Activated CD4-positive, alpha-beta T cell treated with anti-CD3 and anti-CD28 coated beads, Interleukin-2, amount 10 ng/mL, durations not matched to agents 7 days and 5 days (primary cell): ENCODE results near the gene TPT1. TPM values are rescaled to one million over a fixed set of nuclear protein-coding genes. Genes with fewer than 3 reads are reported as not detected.
"Not testable (repeated sequence)": the region's sequence is repeated elsewhere in the genome, so short reads cannot be mapped to it uniquely, and the experiment has no call there.

Source experiments
- CTCF ChIA-PET: fragments of 350-600 bp; sonication (Branson Sonifier 250); formaldehyde crosslinking; loops from one replicate; lab custom pipeline; 2021; ENCODE audit warnings: antibody characterized with exemption; lab: Charles Lee
- POLR2A ChIA-PET: fragments of 350-600 bp; sonication (Branson Sonifier 250); formaldehyde crosslinking; loops from one replicate; lab custom pipeline; 2021; ENCODE audit warnings: antibody characterized with exemption; lab: Charles Lee
- DNase-seq: peaks from one replicate; pipeline ENCODE4 v3.0.0-alpha.2; 2020
- H3K27ac Mint-ChIP-seq: one replicate; pipeline ENCODE4 v1.8.0; 2021; ENCODE audit warnings: mild to moderate bottlenecking, moderate library complexity, mixed read lengths
- H3K27me3 Mint-ChIP-seq: one replicate; pipeline ENCODE4 v1.8.0; 2021; ENCODE audit warnings: mixed read lengths
- H3K36me3 Mint-ChIP-seq: one replicate; pipeline ENCODE4 v1.8.0; 2021; ENCODE audit warnings: low read depth, mixed read lengths
- H3K4me1 Mint-ChIP-seq: one replicate; pipeline ENCODE4 v1.8.0; 2021; ENCODE audit warnings: mixed read lengths
- H3K4me3 Mint-ChIP-seq: one replicate; pipeline ENCODE4 v1.8.0; 2021; ENCODE audit warnings: mild to moderate bottlenecking, moderate library complexity, mixed read lengths
- H3K9me3 Mint-ChIP-seq: one replicate; pipeline ENCODE4 v1.8.0; 2021; ENCODE audit warnings: mixed read lengths
- total RNA-seq, 2 experiments: library from RNA; stranded (reverse); gene quantifications; one replicate each; pipeline ENCODE4 v1.2.3, GENCODE V29; 2021

TPT1 gene
- total RNA-seq, 2 experiments from 2014 or later, result 4,825 to 5,097 TPM

DNA sequence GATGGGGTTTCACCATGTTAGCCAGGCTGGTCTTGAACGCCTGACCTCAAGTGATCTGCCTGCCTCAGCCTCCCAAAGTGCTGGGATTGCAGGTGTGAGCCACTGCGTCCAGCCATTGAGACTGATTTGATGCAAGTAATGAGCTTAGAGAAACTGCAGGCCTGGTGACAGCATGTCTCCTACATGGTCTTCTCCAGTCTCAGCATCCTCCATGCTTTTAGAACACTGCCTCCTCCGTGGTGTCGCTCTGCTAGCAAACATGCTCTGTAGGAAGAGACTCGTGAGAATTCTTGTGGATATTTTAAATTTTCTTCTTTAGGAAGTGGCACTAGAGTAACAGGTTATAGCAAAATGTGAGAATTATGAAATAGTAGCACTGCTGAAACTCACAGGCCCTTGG lies 37.1 kb downstream of the TPT1 start:
- ChIA-PET CTCF (interaction anchor here (0.6 to 1.5 kb wide), 4 partner anchors 34 to 270 kb away, joined by 3 to 4 read pairs (median 4); no protein-coding TSS in a partner anchor), POLR2A (no interaction called here)
- Mint-ChIP-seq H3K27ac (no peak overlapping the region), H3K36me3 (no peaks in the 10 kb centered on the region), H3K9me3 (no peaks in the 10 kb centered on the region), H3K4me1 (peaks cover 2% of the 10 kb centered on the region), H3K27me3 (peaks cover 12% of the 10 kb centered on the region), H3K4me3 (no peak overlapping the region)
- no peak for DNase-seq

DNA sequence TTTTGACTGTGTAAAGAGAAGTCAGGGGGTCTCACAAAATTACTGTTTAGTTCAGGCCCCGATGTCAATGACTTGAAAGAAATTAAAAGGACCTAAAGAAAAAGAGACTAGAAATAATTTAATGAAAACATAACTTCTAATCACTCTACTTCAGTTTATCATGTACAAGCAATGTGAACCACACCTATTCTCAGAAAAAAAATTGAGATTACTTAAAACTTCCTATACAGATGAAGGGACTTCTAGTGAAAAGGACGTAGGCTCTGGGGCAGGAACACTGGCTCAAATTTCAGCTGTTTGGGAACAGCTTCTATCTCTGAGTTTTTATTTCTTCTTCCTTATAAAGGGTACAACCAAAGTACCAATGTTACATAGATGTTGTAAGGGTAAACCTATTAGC lies 38.0 kb downstream of the TPT1 start:
- ChIA-PET POLR2A (no interaction called here), CTCF (interaction anchor here (0.9 to 1.2 kb wide), 2 partner anchors 17 to 270 kb away, joined by 3 to 4 read pairs; no protein-coding TSS in a partner anchor)
- Mint-ChIP-seq H3K27me3 (peaks cover 10% of the 10 kb centered on the region), H3K9me3 (no peaks in the 10 kb centered on the region), H3K36me3 (no peaks in the 10 kb centered on the region), H3K27ac (no peak overlapping the region), H3K4me3 (no peak overlapping the region), H3K4me1 (peaks cover 11% of the 10 kb centered on the region)
- DNase-seq, result no peak

- Mint-ChIP-seq H3K27ac (no peak overlapping the region), H3K9me3 (no peaks in the 10 kb centered on the region), H3K4me3 (no peak overlapping the region), H3K4me1 (peaks cover 16% of the 10 kb centered on the region), H3K27me3 (peaks cover 7% of the 10 kb centered on the region), H3K36me3 (peaks cover 3% of the 10 kb centered on the region)
- CTCF ChIA-PET, result interaction anchor here (0.9 kb wide), 1 partner anchor 16 kb away, joined by 4 read pairs; no protein-coding TSS in a partner anchor
- no peak for DNase-seq
- POLR2A ChIA-PET, result no interaction called here
These were observed 38.5 kb downstream of the TPT1 start for GRCh38 chr13:45302507-45302906.

DNA sequence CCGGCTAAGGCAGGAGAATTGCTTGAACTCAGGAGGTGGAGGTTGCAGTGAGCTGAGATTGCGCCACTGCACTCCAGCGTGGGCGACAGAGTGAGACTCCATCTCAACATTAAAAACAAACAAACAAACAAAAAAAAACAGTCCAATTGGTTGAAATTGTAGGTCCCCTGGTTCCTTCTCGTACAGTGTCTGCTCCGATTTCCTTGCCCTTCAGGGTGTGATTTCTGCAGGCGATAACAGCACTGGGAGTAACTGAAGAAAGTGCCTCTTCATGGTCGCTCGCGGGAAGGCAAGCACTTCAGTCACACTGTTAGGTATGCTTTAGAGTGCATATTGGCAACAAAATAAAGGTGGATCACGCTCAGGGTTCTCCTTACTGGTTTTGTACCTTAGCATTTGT lies 39.7 kb downstream of the TPT1 start:
- no peaks in the 10 kb centered on the region for H3K9me3 Mint-ChIP-seq
- peaks cover 27% of the 10 kb centered on the region for H3K4me1 Mint-ChIP-seq
- H3K27ac Mint-ChIP-seq, result no peak overlapping the region
- CTCF ChIA-PET, result no interaction called here
- H3K4me3 Mint-ChIP-seq, result no peak overlapping the region
- DNase-seq, result no peak
- POLR2A ChIA-PET, result no interaction called here
- peaks cover 8% of the 10 kb centered on the region for H3K36me3 Mint-ChIP-seq
- H3K27me3 Mint-ChIP-seq, result peaks cover 2% of the 10 kb centered on the region

GRCh38 chr13:45300190-45300985 lies 40.6 kb downstream of the TPT1 start:
- H3K27me3 Mint-ChIP-seq, result peaks cover 2% of the 10 kb centered on the region
- POLR2A ChIA-PET, result no interaction called here
- H3K9me3 Mint-ChIP-seq, result no peaks in the 10 kb centered on the region
- no peak for DNase-seq
- no peak overlapping the region for H3K4me3 Mint-ChIP-seq
- H3K4me1 Mint-ChIP-seq, result peaks cover 34% of the 10 kb centered on the region
- peaks cover 10% of the 10 kb centered on the region for H3K36me3 Mint-ChIP-seq
- H3K27ac Mint-ChIP-seq, result peak overlapping the region; percentile 16
- CTCF ChIA-PET, result interaction anchor here (0.6 to 1.3 kb wide), 2 partner anchors 22 to 1398 kb away, joined by 3 to 4 read pairs; no protein-coding TSS in a partner anchor

DNA sequence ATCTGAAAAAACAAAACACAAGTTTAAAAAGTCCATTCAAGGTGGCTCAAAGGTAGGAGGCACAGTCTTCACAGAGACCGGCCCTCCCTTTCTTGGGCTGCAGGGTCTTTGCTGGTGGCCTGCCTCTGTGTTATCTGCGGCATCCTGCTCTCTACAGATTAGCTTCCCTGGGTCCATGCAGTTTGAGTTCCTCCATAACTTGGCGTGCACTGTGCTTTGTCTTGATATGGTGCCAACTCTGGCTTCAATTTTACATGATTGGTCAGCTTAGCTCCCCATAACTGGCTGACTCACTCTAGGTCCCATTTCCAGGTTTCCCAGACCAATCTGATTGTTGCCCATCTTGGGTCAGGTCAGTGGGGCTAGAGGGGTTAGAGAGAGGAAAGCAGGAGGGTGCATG lies 41.8 kb downstream of the TPT1 start:
- Mint-ChIP-seq H3K27me3 (peaks cover 2% of the 10 kb centered on the region), H3K4me1 (peaks cover 34% of the 10 kb centered on the region), H3K27ac (peak overlapping the region; percentile 68), H3K9me3 (no peaks in the 10 kb centered on the region), H3K4me3 (no peak overlapping the region), H3K36me3 (peaks cover 10% of the 10 kb centered on the region)
- POLR2A ChIA-PET, result no interaction called here
- no peak for DNase-seq
- CTCF ChIA-PET, result interaction anchor here (0.6 to 2.7 kb wide), 4 partner anchors 9 to 252 kb away, joined by 4 to 13 read pairs (median 4); no protein-coding TSS in a partner anchor

- H3K9me3 Mint-ChIP-seq, POLR2A ChIA-PET, H3K27me3 Mint-ChIP-seq, DNase-seq, H3K4me3 Mint-ChIP-seq, H3K36me3 Mint-ChIP-seq: not testable (repeated sequence)
- peaks cover 34% of the 10 kb centered on the region for H3K4me1 Mint-ChIP-seq
- peak overlapping the region; percentile 85 for H3K27ac Mint-ChIP-seq
- CTCF ChIA-PET, result interaction anchor here (0.9 to 2.7 kb wide), 3 partner anchors 10 to 252 kb away, joined by 3 to 13 read pairs (median 4); no protein-coding TSS in a partner anchor
These were observed 42.4 kb downstream of the TPT1 start for GRCh38 chr13:45298550-45298949.

DNA sequence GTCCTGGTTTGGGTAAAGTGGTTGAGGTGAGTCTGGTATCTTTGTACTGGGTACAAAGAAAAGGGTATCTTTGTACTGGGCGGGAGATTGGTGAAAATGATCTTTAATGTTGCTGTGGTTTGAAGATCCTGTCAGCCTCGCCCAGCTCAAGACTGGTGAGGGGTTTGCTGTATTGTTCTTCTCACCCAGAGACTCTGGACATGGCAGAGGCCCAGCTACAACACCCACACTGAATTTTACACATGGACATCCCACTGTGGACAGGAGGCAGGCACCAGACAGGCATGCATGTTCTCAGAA lies 42.8 kb downstream of the TPT1 start:
- POLR2A ChIA-PET, result no interaction called here
- H3K27ac Mint-ChIP-seq, result peak overlapping the region; percentile 85
- CTCF ChIA-PET, result interaction anchor here (0.9 to 2.7 kb wide), 3 partner anchors 10 to 17 kb away, joined by 3 to 13 read pairs (median 3); no protein-coding TSS in a partner anchor
- peaks cover 10% of the 10 kb centered on the region for H3K36me3 Mint-ChIP-seq
- no peaks in the 10 kb centered on the region for H3K9me3 Mint-ChIP-seq
- H3K4me3 Mint-ChIP-seq, result no peak overlapping the region
- H3K4me1 Mint-ChIP-seq, result peaks cover 34% of the 10 kb centered on the region
- DNase-seq, result no peak
- peaks cover 2% of the 10 kb centered on the region for H3K27me3 Mint-ChIP-seq

DNA sequence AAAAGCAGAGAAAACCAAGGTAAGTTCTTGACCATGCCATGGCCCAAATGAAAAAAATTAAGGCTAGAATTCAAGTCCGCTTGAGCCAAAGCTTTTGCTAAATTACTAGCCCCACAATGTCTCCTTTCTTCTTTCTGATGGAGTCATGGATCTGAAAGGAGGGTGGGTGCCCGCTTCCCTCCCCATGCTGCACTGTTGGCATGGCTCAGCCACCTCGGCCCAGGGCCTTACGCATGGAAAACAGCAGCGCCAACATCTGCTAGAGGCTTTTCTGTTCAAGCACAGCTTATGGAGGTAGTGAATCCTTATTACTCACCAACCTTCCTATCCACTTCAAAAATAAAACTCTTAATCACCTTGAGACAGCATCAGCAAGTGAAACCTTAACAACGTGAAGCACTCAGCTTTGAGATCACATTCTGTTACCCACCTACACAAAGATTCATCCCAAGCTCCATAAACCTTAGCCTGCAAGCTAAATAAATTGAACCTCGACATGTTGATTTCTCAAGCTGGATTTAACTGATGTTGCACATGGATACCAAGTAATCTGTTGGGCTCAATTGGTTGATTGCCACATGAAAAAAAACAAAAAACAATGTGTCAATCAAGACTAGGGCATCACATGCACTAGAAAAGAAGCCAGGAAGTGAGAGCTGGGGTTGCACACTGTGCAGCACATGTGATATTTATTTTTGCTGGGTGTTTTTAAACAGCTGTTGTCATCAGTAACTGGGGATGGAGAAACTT lies 43.4 kb downstream of the TPT1 start:
- Mint-ChIP-seq H3K36me3 (peaks cover 10% of the 10 kb centered on the region), H3K9me3 (no peaks in the 10 kb centered on the region), H3K27ac (peak overlapping the region; percentile 85), H3K4me1 (peaks cover 34% of the 10 kb centered on the region), H3K27me3 (peaks cover under 1% of the 10 kb centered on the region), H3K4me3 (peak overlapping the region; percentile 12)
- ChIA-PET POLR2A (no interaction called here), CTCF (interaction anchor here (0.9 to 2.7 kb wide), 3 partner anchors 11 to 16 kb away, joined by 3 to 13 read pairs (median 3); no protein-coding TSS in a partner anchor)
- DNase-seq, result peak; percentile 56

GRCh38 chr13:45296259-45296658 lies 44.7 kb downstream of the TPT1 start:
- POLR2A ChIA-PET, result no interaction called here
- H3K27ac Mint-ChIP-seq, result peak overlapping the region; percentile 72

DNA sequence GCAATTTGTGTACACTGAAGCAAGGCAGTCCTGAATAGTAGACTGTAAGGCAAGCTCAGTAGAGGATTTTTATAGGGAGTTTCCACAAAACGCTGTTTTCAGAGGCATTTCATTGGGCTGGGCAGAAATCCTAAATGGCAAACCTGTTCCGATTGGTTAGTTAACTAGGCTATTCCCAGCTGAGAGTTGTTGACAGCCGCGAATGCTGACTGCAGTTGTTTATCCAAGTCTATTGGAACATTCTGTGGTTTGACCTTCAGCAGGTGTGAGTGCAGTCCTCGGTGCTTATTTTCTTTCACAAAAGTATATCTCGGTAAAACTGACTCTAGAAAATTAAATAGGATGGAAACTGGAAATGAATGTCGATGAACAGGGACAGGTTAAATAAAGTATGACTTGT lies 45.4 kb downstream of the TPT1 start:
- Mint-ChIP-seq H3K4me1 (peaks cover 34% of the 10 kb centered on the region), H3K27ac (peak overlapping the region; percentile 72), H3K9me3 (no peaks in the 10 kb centered on the region), H3K36me3 (peaks cover 10% of the 10 kb centered on the region), H3K27me3 (no peaks in the 10 kb centered on the region), H3K4me3 (no peak overlapping the region)
- POLR2A ChIA-PET, result no interaction called here
- no peak for DNase-seq
- CTCF ChIA-PET, result interaction anchor here (1.0 kb wide), 1 partner anchor 14 kb away, joined by 5 read pairs; no protein-coding TSS in a partner anchor

More at GRCh38 chr13:45296259-45296658, 44.7 kb downstream of the TPT1 start:
- Mint-ChIP-seq H3K4me3 (no peak overlapping the region), H3K9me3 (no peaks in the 10 kb centered on the region), H3K27me3 (no peaks in the 10 kb centered on the region), H3K4me1 (peaks cover 34% of the 10 kb centered on the region), H3K36me3 (peaks cover 10% of the 10 kb centered on the region)
- DNase-seq, result no peak
- CTCF ChIA-PET, result no interaction called here

GRCh38 chr13:45292176-45292575 lies 48.8 kb downstream of the TPT1 start:
- POLR2A ChIA-PET, result no interaction called here
- H3K27ac Mint-ChIP-seq, result no peak overlapping the region
- CTCF ChIA-PET, result interaction anchor here (1.1 to 1.5 kb wide), 2 partner anchors 17 to 102 kb away, joined by 3 read pairs; no protein-coding TSS in a partner anchor
- no peaks in the 10 kb centered on the region for H3K27me3 Mint-ChIP-seq
- no peak overlapping the region for H3K4me3 Mint-ChIP-seq
- DNase-seq, result no peak
- H3K36me3 Mint-ChIP-seq, result peaks cover 11% of the 10 kb centered on the region
- H3K4me1 Mint-ChIP-seq, result peaks cover 16% of the 10 kb centered on the region
- H3K9me3 Mint-ChIP-seq, result no peaks in the 10 kb centered on the region
